LNCaP clone FGC (cell line): ENCODE results near the gene OR10A5.

Source experiments
- DNase-seq: peaks from one replicate; pipeline ENCODE4 v3.0.0-alpha.2; 2011; ENCODE audit warnings: low read depth
- H3K4me3 ChIP-seq: 2 replicates; pipeline ENCODE4 v1.5.1; 2011; ENCODE audit warnings: mild to moderate bottlenecking, low read depth, low read length, control low read depth
- CTCF ChIP-seq: IDR thresholded peaks from 2 replicates; pipeline ENCODE4 v1.5.1; 2012; ENCODE audit warnings: mild to moderate bottlenecking; ENCODE audit not compliant: control insufficient read depth, insufficient read depth; ENCODE audit errors: extremely low read depth

The OR10A5 gene

GRCh38 chr11:6824136-6824823 lies 21.2 kb upstream of the OR10A5 start:
- no peak for DNase-seq
- no peak overlapping the region for H3K4me3 ChIP-seq
- no peak for TF ChIP-seq CTCF

- DNase-seq = no peak
- no peak overlapping the region for H3K4me3 ChIP-seq
- TF ChIP-seq CTCF = no peak
These were observed 20.2 kb upstream of the OR10A5 start for GRCh38 chr11:6825231-6825744.

GRCh38 chr11:6828103-6828502 lies 17.4 kb upstream of the OR10A5 start:
- TF ChIP-seq CTCF = no peak
- DNase-seq = peak; percentile 6
- no peak overlapping the region for H3K4me3 ChIP-seq

- TF ChIP-seq CTCF = no peak
- DNase-seq = no peak
- no peak overlapping the region for H3K4me3 ChIP-seq
These were observed 12.1 kb upstream of the OR10A5 start for GRCh38 chr11:6833356-6833755.

- TF ChIP-seq CTCF = no peak
- no peak overlapping the region for H3K4me3 ChIP-seq
- DNase-seq = no peak
These were observed 11.5 kb upstream of the OR10A5 start for GRCh38 chr11:6834021-6834420.

- no peak for TF ChIP-seq CTCF
- DNase-seq = no peak
These were observed 3.8 kb upstream of the OR10A5 start for GRCh38 chr11:6841694-6842093.

GRCh38 chr11:6843670-6844069 lies 1.8 kb upstream of the OR10A5 start:
- TF ChIP-seq CTCF = no peak
- no peak overlapping the region for H3K4me3 ChIP-seq
- DNase-seq = no peak

More at GRCh38 chr11:6841694-6842093, 3.8 kb upstream of the OR10A5 start:
- H3K4me3 ChIP-seq = no peak overlapping the region
